ENCODE data around the gene DCDC2C. TPM values are rescaled to one million over a fixed set of nuclear protein-coding genes. Genes with fewer than 3 reads are reported as not detected.

DCDC2C gene
- polyA plus RNA-seq, 1 donor from 2014 or later, result not detected

DNA sequence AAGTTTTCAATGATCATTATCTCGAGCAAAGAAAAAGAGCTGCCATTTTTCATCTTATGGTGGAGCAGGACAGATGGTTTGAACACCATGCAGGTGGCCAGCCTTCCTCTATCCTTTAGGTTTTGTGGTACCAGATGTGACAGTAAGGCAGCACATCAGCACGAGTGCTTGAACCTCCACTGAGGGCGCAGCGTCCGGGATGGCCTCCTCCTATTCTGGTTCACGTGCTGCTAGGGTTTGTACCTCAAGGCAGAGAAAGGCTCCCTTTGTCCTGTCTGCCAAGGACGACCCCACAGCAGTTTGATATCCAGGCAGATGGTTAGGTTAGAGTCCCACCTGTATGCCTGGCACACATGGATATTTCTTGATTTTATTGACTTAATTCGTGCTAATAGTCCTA is 50.2 kb downstream of the DCDC2C start:
- Histone ChIP-seq H3F3A (ENCODE audit: insufficient read depth, low read length, poor library complexity, severe bottlenecking) (no peaks in the 10 kb centered on the region), H2AFZ (ENCODE audit: low read depth, low read length) (no peak overlapping the region), H3K79me2 (replicated peaks; ENCODE audit: insufficient read depth, low read length) (no peaks in the 10 kb centered on the region), H3K27ac (ENCODE audit: low read length) (no peak overlapping the region), H3K4me3 (ENCODE audit: low read length) (no peak overlapping the region), H3K4me2 (ENCODE audit: low read length) (no peak overlapping the region), H3K27me3 (ENCODE audit: insufficient read depth, low read depth, low read length) (no peaks in the 10 kb centered on the region), H3K36me3 (ENCODE audit: insufficient read depth, low read length) (no peaks in the 10 kb centered on the region), H3K9ac (ENCODE audit: low read length) (no peak overlapping the region), H4K20me1 (ENCODE audit: insufficient read depth) (no peaks in the 10 kb centered on the region), H3K9me3 (ENCODE audit: low read length) (no peaks in the 10 kb centered on the region), H3K9me2 (ENCODE audit: insufficient read depth, low read length) (no peaks in the 10 kb centered on the region)
- TF ChIP-seq POLR2AphosphoS5 (IDR thresholded peaks at IDR 0.05), result no peak
- TF ChIP-seq, protein P1, sequence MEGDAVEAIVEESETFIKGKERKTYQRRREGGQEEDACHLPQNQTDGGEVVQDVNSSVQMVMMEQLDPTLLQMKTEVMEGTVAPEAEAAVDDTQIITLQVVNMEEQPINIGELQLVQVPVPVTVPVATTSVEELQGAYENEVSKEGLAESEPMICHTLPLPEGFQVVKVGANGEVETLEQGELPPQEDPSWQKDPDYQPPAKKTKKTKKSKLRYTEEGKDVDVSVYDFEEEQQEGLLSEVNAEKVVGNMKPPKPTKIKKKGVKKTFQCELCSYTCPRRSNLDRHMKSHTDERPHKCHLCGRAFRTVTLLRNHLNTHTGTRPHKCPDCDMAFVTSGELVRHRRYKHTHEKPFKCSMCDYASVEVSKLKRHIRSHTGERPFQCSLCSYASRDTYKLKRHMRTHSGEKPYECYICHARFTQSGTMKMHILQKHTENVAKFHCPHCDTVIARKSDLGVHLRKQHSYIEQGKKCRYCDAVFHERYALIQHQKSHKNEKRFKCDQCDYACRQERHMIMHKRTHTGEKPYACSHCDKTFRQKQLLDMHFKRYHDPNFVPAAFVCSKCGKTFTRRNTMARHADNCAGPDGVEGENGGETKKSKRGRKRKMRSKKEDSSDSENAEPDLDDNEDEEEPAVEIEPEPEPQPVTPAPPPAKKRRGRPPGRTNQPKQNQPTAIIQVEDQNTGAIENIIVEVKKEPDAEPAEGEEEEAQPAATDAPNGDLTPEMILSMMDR (IDR thresholded peaks at IDR 0.05; ENCODE audit: poor library complexity, severe bottlenecking), result no peak
- TF ChIP-seq EP300 (conservative IDR thresholded peaks at IDR 0.05; ENCODE audit: poor library complexity, severe bottlenecking), result no peak
- TF ChIP-seq SMC3 (conservative IDR thresholded peaks at IDR 0.05; ENCODE audit: poor library complexity), result no peak
- TF ChIP-seq RAD21 (conservative IDR thresholded peaks at IDR 0.05), result no peak
- no peak for TF ChIP-seq TAF1 (IDR thresholded peaks at IDR 0.05; ENCODE audit: low read depth)
- TF ChIP-seq MXI1 (conservative IDR thresholded peaks at IDR 0.05; ENCODE audit: poor library complexity, severe bottlenecking), result no peak
- TF ChIP-seq EZH2 (IDR thresholded peaks at IDR 0.05; ENCODE audit: borderline replicate concordance, insufficient read depth, low read length, poor library complexity, severe bottlenecking), result no peak
- TF ChIP-seq, protein P2, sequence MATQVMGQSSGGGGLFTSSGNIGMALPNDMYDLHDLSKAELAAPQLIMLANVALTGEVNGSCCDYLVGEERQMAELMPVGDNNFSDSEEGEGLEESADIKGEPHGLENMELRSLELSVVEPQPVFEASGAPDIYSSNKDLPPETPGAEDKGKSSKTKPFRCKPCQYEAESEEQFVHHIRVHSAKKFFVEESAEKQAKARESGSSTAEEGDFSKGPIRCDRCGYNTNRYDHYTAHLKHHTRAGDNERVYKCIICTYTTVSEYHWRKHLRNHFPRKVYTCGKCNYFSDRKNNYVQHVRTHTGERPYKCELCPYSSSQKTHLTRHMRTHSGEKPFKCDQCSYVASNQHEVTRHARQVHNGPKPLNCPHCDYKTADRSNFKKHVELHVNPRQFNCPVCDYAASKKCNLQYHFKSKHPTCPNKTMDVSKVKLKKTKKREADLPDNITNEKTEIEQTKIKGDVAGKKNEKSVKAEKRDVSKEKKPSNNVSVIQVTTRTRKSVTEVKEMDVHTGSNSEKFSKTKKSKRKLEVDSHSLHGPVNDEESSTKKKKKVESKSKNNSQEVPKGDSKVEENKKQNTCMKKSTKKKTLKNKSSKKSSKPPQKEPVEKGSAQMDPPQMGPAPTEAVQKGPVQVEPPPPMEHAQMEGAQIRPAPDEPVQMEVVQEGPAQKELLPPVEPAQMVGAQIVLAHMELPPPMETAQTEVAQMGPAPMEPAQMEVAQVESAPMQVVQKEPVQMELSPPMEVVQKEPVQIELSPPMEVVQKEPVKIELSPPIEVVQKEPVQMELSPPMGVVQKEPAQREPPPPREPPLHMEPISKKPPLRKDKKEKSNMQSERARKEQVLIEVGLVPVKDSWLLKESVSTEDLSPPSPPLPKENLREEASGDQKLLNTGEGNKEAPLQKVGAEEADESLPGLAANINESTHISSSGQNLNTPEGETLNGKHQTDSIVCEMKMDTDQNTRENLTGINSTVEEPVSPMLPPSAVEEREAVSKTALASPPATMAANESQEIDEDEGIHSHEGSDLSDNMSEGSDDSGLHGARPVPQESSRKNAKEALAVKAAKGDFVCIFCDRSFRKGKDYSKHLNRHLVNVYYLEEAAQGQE (IDR thresholded peaks at IDR 0.05; ENCODE audit: borderline replicate concordance), result no peak

DNA sequence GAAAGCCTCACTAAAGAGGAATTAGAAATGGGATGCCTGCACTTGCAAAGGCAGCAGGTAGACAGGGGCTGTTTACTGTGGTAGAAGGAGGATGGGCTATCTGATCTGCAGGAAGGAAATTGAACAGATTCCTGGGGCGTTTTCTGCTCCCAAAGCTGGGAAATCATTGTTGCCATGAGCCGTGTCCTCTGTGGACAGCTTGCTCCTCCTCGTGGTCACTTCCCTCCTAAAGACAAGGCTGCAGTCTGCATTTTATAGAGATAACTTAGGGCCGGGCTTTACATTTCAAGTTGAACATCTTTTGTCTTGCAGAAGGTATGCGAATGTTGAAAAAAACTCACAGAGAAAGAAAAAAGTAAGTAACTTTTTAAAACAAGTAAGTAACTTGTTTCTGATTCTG is 50.9 kb downstream of the DCDC2C start:
- H3K9me2 ChIP-seq (ENCODE audit: insufficient read depth, low read length), result no peaks in the 10 kb centered on the region
- TF ChIP-seq, protein P1 (IDR thresholded peaks at IDR 0.05; ENCODE audit: poor library complexity, severe bottlenecking), result no peak
- TF ChIP-seq, protein P2 (IDR thresholded peaks at IDR 0.05; ENCODE audit: borderline replicate concordance), result no peak
- TF ChIP-seq POLR2AphosphoS5 (IDR thresholded peaks at IDR 0.05) (no peak), RAD21 (conservative IDR thresholded peaks at IDR 0.05) (no peak), MXI1 (conservative IDR thresholded peaks at IDR 0.05; ENCODE audit: poor library complexity, severe bottlenecking) (no peak), SMC3 (conservative IDR thresholded peaks at IDR 0.05; ENCODE audit: poor library complexity) (no peak), EP300 (conservative IDR thresholded peaks at IDR 0.05; ENCODE audit: poor library complexity, severe bottlenecking) (no peak), TAF1 (IDR thresholded peaks at IDR 0.05; ENCODE audit: low read depth) (no peak), EZH2 (IDR thresholded peaks at IDR 0.05; ENCODE audit: borderline replicate concordance, insufficient read depth, low read length, poor library complexity, severe bottlenecking) (no peak)
- H3F3A ChIP-seq (ENCODE audit: insufficient read depth, low read length, poor library complexity, severe bottlenecking), result no peaks in the 10 kb centered on the region
- no peaks in the 10 kb centered on the region for H4K20me1 ChIP-seq (ENCODE audit: insufficient read depth)
- no peak overlapping the region for H3K4me2 ChIP-seq (ENCODE audit: low read length)
- no peaks in the 10 kb centered on the region for H3K36me3 ChIP-seq (ENCODE audit: insufficient read depth, low read length)
- H2AFZ ChIP-seq (ENCODE audit: low read depth, low read length), result no peak overlapping the region
- no peaks in the 10 kb centered on the region for H3K79me2 ChIP-seq (replicated peaks; ENCODE audit: insufficient read depth, low read length)
- no peaks in the 10 kb centered on the region for H3K27me3 ChIP-seq (ENCODE audit: insufficient read depth, low read depth, low read length)
- no peak overlapping the region for H3K9ac ChIP-seq (ENCODE audit: low read length)
- no peak overlapping the region for H3K4me3 ChIP-seq (ENCODE audit: low read length)
- H3K27ac ChIP-seq (ENCODE audit: low read length), result no peak overlapping the region
- no peaks in the 10 kb centered on the region for H3K9me3 ChIP-seq (ENCODE audit: low read length)
